ENCODE data around the gene SPAG7. TPM values are rescaled to one million over a fixed set of nuclear protein-coding genes. Genes with fewer than 3 reads are reported as not detected.

SPAG7 gene
- total and polyA plus RNA-seq, 2 of the 8 experiments (the other 6 are each of a cell fraction or from before 2014, with no cell fraction given) = 74.2 to 81.9 TPM

DNA sequence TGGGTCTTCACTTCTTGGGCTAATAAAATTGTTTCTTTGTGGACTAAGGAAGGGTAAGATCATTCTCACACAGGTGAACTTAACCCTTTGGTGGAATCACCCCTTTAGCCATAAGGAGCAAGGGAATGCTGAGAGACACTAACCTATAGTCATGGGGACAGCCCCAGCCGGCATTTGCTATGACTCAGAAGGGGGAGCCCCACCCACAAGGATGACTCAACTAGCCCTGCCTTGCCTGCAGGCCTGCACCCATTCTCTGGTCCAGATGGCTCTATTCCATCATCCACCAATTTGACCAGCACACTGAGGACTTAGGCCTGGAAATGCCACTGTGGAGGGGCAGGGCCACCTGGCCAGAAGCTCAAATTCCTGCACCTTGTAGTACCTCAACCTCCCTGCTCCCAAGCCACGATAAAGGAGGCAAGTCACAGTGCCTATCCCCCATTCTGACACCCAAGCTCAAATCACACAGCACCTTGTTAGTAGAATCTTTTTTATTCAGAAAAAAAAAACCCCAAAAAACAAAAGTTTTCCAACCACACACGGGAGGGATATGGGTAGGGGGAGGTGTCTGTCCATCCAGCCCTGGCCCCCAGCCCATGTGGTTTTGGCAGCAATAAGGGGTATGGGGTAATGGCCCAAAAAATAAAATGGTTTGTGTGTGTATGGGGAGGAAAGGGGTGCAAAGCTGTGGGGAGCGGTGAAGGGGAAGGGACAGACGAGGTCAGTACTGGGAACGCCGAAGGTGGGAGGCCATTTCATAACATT is 22.3 kb downstream of the SPAG7 start:
- no peak overlapping the region for H3K56ac ChIP-seq (replicated peaks; ENCODE audit: insufficient read length, low read depth, low read length)
- no peak overlapping the region for H2AK5ac ChIP-seq (ENCODE audit: low read depth, low read length)
- POLR2A ChIA-PET (ENCODE audit: partially characterized antibody) = interaction anchor here (0.7 to 32.4 kb wide), 17 partner anchors 2 to 241 kb away, joined by 3 to 987 read pairs (median 7); partner anchors contain the start of genes C17orf107, CAMTA2, ENO3 and GP1BA
- peaks cover 16 to 23% of the 10 kb centered on the region in 2 experiments for H4K20me1 ChIP-seq (replicated peaks in 1 of 2; ENCODE audit: control insufficient read depth in 1 of 2, insufficient read depth in 2 of 2, low read length in 2 of 2)
- peaks cover 8 to 42% (median 28%) of the 10 kb centered on the region in 4 experiments for H3K36me3 ChIP-seq (ENCODE audit: control insufficient read depth in 2 of 4, insufficient read depth in 4 of 4, low read length in 3 of 4)
- H3K9me3 ChIP-seq (ENCODE audit: insufficient read depth in 2 of 2, low read depth in 1 of 2, low read length in 1 of 2) = no peaks in the 10 kb centered on the region
- H3K79me2 ChIP-seq (ENCODE audit: control insufficient read depth in 1 of 2, insufficient read depth in 2 of 2, low read length in 2 of 2) = peaks cover 8 to 57% of the 10 kb centered on the region in 2 experiments
- H3K18ac ChIP-seq (ENCODE audit: extremely low read depth, low read length) = no peak overlapping the region
- WGBS, 2 experiments (ENCODE audit: extremely low coverage in 1 of 2, insufficient coverage in 1 of 2, insufficient read length in 1 of 2, insufficient replicate concordance in 2 of 2, low coverage in 1 of 2, low lambda C conversion rate in 2 of 2, missing lambda C conversion rate in 1 of 2) = 81% methylated on average over 7 of the region's 7 CpGs; no CpG with 5 or more reads in 1 of the 2 experiments
- H3K23ac ChIP-seq (ENCODE audit: insufficient read length) = no peak overlapping the region
- no peak overlapping the region for H3K14ac ChIP-seq (ENCODE audit: insufficient read length)
- peak overlapping the region; percentile 33; the same call in 1 of the 2 replicates for H3K27ac ChIP-seq (ENCODE audit: low read depth, low read length)
- no peak overlapping the region for H4K91ac ChIP-seq (replicated peaks; ENCODE audit: insufficient read length, low read length)
- no peak overlapping the region for H3K4ac ChIP-seq (replicated peaks; ENCODE audit: insufficient read length, low read depth, low read length)
- H2BK5ac ChIP-seq (ENCODE audit: low read depth, low read length) = no peak overlapping the region; the same call in 1 of the 2 replicates
- H3K9ac ChIP-seq (replicated peaks in 1 of 4; ENCODE audit: extremely low read depth in 1 of 4, low read depth in 3 of 4, low read length in 3 of 4) = peak overlapping the region in 1 of 4 experiments; percentile 52; a peak in 3 of 7 replicates
- no peak overlapping the region for H2BK15ac ChIP-seq (ENCODE audit: low read length)
- H3K4me3 ChIP-seq (ENCODE audit: extremely low read depth in 1 of 4, insufficient read depth in 2 of 4, low read depth in 3 of 4, low read length in 4 of 4) = no peak overlapping the region
- H2BK12ac ChIP-seq (ENCODE audit: low read depth, low read length) = no peak overlapping the region
- no peak overlapping the region for H4K8ac ChIP-seq (ENCODE audit: extremely low read depth, insufficient read depth, low read length)
- no peak overlapping the region for H2BK120ac ChIP-seq (replicated peaks; ENCODE audit: low read depth, low read length)
- no peaks in the 10 kb centered on the region for H3K27me3 ChIP-seq (replicated peaks in 1 of 4; ENCODE audit: control insufficient read depth in 3 of 4, extremely low read depth in 1 of 4, insufficient read depth in 3 of 4, low read length in 3 of 4)
- peaks cover 3 to 10% (median 5%) of the 10 kb centered on the region in 4 experiments; a peak in 6 of 7 replicates for H3K4me1 ChIP-seq (replicated peaks in 1 of 4; ENCODE audit: control insufficient read depth in 3 of 4, insufficient read depth in 4 of 4, low read length in 3 of 4)
- peak in 1 of 2 experiments; percentile 58 for DNase-seq (ENCODE audit: low read depth in 1 of 2, low spot score in 2 of 2)
- no peak overlapping the region for H4K5ac ChIP-seq (ENCODE audit: insufficient read length, low read depth, low read length)
- no peak overlapping the region for H2AFZ ChIP-seq (ENCODE audit: low read length)
- CTCF ChIA-PET (ENCODE audit: partially characterized antibody) = interaction anchor here (1.5 kb wide), 1 partner anchor 36 kb away, joined by 5 read pairs; no protein-coding TSS in a partner anchor
- no peak for FAIRE-seq
- peaks cover 21% of the 10 kb centered on the region for H3K23me2 ChIP-seq (ENCODE audit: low read depth, low read length)
- H3K4me2 ChIP-seq (ENCODE audit: insufficient read depth in 1 of 2, low read depth in 2 of 2, low read length in 2 of 2) = peak overlapping the region; percentile 16 to 95; a peak in 2 of 4 replicates
- H3K79me1 ChIP-seq (ENCODE audit: low read depth, low read length) = peaks cover 2% of the 10 kb centered on the region; the same call in 1 of the 2 replicates
- H2BK20ac ChIP-seq (ENCODE audit: low read length) = no peak overlapping the region
- TF ChIP-seq SIN3A (conservative IDR thresholded peaks at IDR 0.05 in 1 of 2, IDR thresholded peaks at IDR 0.05 in 1 of 2; ENCODE audit: low read depth in 1 of 2, low read length in 2 of 2) (peak in 1 of 2 experiments; percentile 81; a peak in 1 of 4 replicates), JUND (IDR thresholded peaks at IDR 0.05; ENCODE audit: low read length) (peak; percentile 83), SIX5 (IDR thresholded peaks at IDR 0.05; ENCODE audit: low read depth, low read length) (peak; percentile 29; the same call in 1 of the 2 replicates), RBBP5 (IDR thresholded peaks at IDR 0.05; ENCODE audit: borderline replicate concordance, low read depth, low read length) (no peak), ASH2L (IDR thresholded peaks at IDR 0.05; ENCODE audit: low read length) (no peak), SP2 (IDR thresholded peaks at IDR 0.05; ENCODE audit: low read length) (no peak), POLR2A (IDR thresholded peaks at IDR 0.05; ENCODE audit: control extremely low read depth in 1 of 2, low read depth in 2 of 2, low read length in 2 of 2) (peak in 1 of 2 experiments; percentile 80; a peak in 1 of 3 replicates), KDM1A (IDR thresholded peaks at IDR 0.05; ENCODE audit: borderline replicate concordance, low read length) (no peak), BRCA1 (IDR thresholded peaks at IDR 0.05; ENCODE audit: low read depth, low read length) (no peak), CREB1 (IDR thresholded peaks at IDR 0.05) (no peak), GTF2F1 (IDR thresholded peaks at IDR 0.05; ENCODE audit: borderline replicate concordance, low read depth, low read length) (no peak)
- TF ChIP-seq, protein P1, sequence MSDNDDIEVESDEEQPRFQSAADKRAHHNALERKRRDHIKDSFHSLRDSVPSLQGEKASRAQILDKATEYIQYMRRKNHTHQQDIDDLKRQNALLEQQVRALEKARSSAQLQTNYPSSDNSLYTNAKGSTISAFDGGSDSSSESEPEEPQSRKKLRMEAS (IDR thresholded peaks at IDR 0.05) = no peak
